ENCODE data around the gene CRELD2.
A peak's percentile ranks its signal among the peaks of the same experiment; 100 is the strongest.

CRELD2 gene

GRCh38 chr22:49959782-49960158, 41.3 kb downstream of the CRELD2 start:
- Histone ChIP-seq H3K36me3 (peaks cover 35% of the 10 kb centered on the region), H3K27me3 (peaks cover 10% of the 10 kb centered on the region), H3K4me1 (ENCODE audit: control insufficient read depth in 1 of 2, insufficient read depth in 1 of 2, low read depth in 1 of 2, low read length in 1 of 2) (peaks cover 44 to 46% of the 10 kb centered on the region in 2 experiments), H3K4me3 (ENCODE audit: low read depth in 1 of 2, low read length in 1 of 2) (peak overlapping the region; percentile 94 to 99), H3K9me3 (no peaks in the 10 kb centered on the region), H3K27ac (peak overlapping the region; percentile 98)
- TF ChIP-seq, protein P1, sequence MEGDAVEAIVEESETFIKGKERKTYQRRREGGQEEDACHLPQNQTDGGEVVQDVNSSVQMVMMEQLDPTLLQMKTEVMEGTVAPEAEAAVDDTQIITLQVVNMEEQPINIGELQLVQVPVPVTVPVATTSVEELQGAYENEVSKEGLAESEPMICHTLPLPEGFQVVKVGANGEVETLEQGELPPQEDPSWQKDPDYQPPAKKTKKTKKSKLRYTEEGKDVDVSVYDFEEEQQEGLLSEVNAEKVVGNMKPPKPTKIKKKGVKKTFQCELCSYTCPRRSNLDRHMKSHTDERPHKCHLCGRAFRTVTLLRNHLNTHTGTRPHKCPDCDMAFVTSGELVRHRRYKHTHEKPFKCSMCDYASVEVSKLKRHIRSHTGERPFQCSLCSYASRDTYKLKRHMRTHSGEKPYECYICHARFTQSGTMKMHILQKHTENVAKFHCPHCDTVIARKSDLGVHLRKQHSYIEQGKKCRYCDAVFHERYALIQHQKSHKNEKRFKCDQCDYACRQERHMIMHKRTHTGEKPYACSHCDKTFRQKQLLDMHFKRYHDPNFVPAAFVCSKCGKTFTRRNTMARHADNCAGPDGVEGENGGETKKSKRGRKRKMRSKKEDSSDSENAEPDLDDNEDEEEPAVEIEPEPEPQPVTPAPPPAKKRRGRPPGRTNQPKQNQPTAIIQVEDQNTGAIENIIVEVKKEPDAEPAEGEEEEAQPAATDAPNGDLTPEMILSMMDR (IDR thresholded peaks at IDR 0.05): peak; percentile 29

GRCh38 chr22:49960159-49961004, 41.9 kb downstream of the CRELD2 start, which contains the start of gene PIM3:
Gene PIM3 (plus strand): TSS chr22:49960772. CDS start chr22:49960948, 176 bp downstream.
- H3K4me3 ChIP-seq (ENCODE audit: low read depth in 1 of 2, low read length in 1 of 2): peak within 1 kb of the TSS; percentile 94 to 99
- H3K36me3 ChIP-seq: peaks cover 41% of the 10 kb centered on the region
- no peaks in the 10 kb centered on the region for H3K9me3 ChIP-seq
- TF ChIP-seq, protein P1 (IDR thresholded peaks at IDR 0.05): peak; percentile 7
- H3K27ac ChIP-seq: peak within 1 kb of the TSS; percentile 98
- H3K27me3 ChIP-seq: peaks cover 10% of the 10 kb centered on the region
- peaks cover 47% of the 10 kb centered on the region in 2 experiments for H3K4me1 ChIP-seq (ENCODE audit: control insufficient read depth in 1 of 2, insufficient read depth in 1 of 2, low read depth in 1 of 2, low read length in 1 of 2)

- TF ChIP-seq, protein P1 (IDR thresholded peaks at IDR 0.05): no peak
- Histone ChIP-seq H3K4me3 (ENCODE audit: low read depth in 1 of 2, low read length in 1 of 2) (peak overlapping the region; percentile 94 to 99), H3K27ac (peak overlapping the region; percentile 98), H3K27me3 (peaks cover 10% of the 10 kb centered on the region), H3K9me3 (no peaks in the 10 kb centered on the region), H3K4me1 (ENCODE audit: control insufficient read depth in 1 of 2, insufficient read depth in 1 of 2, low read depth in 1 of 2, low read length in 1 of 2) (peaks cover 53 to 54% of the 10 kb centered on the region in 2 experiments), H3K36me3 (peaks cover 46% of the 10 kb centered on the region)
Observed at GRCh38 chr22:49961005-49961600, 42.7 kb downstream of the CRELD2 start.

- Histone ChIP-seq H3K27ac (peak overlapping the region; percentile 98), H3K36me3 (peaks cover 46% of the 10 kb centered on the region), H3K9me3 (no peaks in the 10 kb centered on the region), H3K27me3 (peaks cover 10% of the 10 kb centered on the region), H3K4me1 (ENCODE audit: control insufficient read depth in 1 of 2, insufficient read depth in 1 of 2, low read depth in 1 of 2, low read length in 1 of 2) (peaks cover 58 to 59% of the 10 kb centered on the region in 2 experiments), H3K4me3 (ENCODE audit: low read depth in 1 of 2, low read length in 1 of 2) (peak overlapping the region; percentile 94 to 99)
- TF ChIP-seq, protein P1 (IDR thresholded peaks at IDR 0.05): no peak
Observed at GRCh38 chr22:49961601-49962011, 43.2 kb downstream of the CRELD2 start.

GRCh38 chr22:49962012-49962750, 43.7 kb downstream of the CRELD2 start:
- Histone ChIP-seq H3K27ac (peak overlapping the region; percentile 98), H3K4me3 (ENCODE audit: low read depth in 1 of 2, low read length in 1 of 2) (peak overlapping the region; percentile 94 to 99), H3K27me3 (peaks cover 10% of the 10 kb centered on the region), H3K36me3 (peaks cover 46% of the 10 kb centered on the region), H3K9me3 (no peaks in the 10 kb centered on the region), H3K4me1 (ENCODE audit: control insufficient read depth in 1 of 2, insufficient read depth in 1 of 2, low read depth in 1 of 2, low read length in 1 of 2) (peaks cover 64 to 65% of the 10 kb centered on the region in 2 experiments)
- TF ChIP-seq, protein P1 (IDR thresholded peaks at IDR 0.05): no peak
